WI38 (cell line): ENCODE results near the gene FAM76A.
"Not testable (repeated sequence)": the region's sequence is repeated elsewhere in the genome, so short reads cannot be mapped to it uniquely, and the experiment has no call there.

Source experiments
- H3K4me3 ChIP-seq: 2 replicates; pipeline ENCODE4 v1.5.1; 2011; ENCODE audit warnings: low read depth, mild to moderate bottlenecking, control low read depth, low read length
- TF ChIP-seq, protein P1 (sequence below): IDR thresholded peaks from 2 replicates; pipeline ENCODE4 v1.5.1; 2012; ENCODE audit warnings: low read depth, mild to moderate bottlenecking, control low read depth, low read length

Gene FAM76A

DNA sequence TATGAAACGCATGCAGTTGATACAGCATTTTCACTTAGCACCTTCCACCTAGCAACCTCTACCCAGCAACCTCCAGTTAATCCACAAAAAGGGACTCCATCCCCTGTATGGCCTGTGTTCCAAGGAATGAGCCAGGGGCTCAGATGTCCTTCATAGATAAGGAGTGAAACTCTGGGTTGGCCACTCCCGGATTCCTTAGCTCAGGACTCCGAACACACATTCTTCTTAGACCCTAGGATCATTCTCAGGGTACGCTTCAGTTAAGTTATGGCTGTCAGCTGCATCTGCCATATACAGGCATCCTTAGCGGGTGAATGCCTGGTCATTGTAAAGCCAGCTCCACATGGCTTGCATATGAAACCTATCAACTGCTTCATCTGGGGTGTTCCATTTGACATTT, 37.9 kb upstream of the FAM76A start:
- TF ChIP-seq, protein P1, sequence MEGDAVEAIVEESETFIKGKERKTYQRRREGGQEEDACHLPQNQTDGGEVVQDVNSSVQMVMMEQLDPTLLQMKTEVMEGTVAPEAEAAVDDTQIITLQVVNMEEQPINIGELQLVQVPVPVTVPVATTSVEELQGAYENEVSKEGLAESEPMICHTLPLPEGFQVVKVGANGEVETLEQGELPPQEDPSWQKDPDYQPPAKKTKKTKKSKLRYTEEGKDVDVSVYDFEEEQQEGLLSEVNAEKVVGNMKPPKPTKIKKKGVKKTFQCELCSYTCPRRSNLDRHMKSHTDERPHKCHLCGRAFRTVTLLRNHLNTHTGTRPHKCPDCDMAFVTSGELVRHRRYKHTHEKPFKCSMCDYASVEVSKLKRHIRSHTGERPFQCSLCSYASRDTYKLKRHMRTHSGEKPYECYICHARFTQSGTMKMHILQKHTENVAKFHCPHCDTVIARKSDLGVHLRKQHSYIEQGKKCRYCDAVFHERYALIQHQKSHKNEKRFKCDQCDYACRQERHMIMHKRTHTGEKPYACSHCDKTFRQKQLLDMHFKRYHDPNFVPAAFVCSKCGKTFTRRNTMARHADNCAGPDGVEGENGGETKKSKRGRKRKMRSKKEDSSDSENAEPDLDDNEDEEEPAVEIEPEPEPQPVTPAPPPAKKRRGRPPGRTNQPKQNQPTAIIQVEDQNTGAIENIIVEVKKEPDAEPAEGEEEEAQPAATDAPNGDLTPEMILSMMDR = no peak
- H3K4me3 ChIP-seq = no peak overlapping the region

DNA sequence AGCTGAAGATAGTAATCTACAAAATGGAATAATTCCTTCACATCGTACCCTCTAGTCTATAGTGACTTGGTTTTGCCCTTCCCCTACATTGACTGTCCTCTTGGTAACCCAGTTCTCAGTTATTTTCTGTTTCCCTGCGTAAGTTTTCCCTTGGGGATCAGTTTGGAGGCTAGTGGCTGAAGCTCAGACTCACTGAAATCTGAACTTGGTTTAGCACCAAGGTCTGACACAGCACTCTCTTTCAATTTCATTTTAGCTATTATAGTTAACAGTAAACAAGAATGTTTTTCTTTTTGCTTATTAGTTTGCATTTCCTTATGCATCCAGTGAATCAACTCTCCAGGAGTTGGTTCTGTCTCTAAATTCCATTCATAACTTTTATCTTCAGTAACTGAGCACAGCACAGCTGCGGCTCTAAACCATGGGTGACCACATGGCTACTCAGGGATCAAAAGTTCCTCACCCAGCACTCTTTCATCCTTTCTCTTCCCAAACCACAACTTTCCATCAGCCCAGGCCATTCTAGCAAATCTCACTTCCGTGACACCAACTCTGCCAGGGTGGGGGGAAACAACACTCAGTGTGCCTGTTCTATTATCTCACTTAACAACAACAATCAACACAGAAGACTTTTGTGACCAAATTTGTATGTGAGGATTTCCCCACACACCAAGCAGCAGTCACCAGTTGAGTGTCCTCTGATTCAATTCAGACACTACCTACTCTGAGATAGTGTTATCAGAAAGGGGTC, 36.2 kb upstream of the FAM76A start:
- TF ChIP-seq, protein P1 = no peak
- H3K4me3 ChIP-seq = no peak overlapping the region

DNA sequence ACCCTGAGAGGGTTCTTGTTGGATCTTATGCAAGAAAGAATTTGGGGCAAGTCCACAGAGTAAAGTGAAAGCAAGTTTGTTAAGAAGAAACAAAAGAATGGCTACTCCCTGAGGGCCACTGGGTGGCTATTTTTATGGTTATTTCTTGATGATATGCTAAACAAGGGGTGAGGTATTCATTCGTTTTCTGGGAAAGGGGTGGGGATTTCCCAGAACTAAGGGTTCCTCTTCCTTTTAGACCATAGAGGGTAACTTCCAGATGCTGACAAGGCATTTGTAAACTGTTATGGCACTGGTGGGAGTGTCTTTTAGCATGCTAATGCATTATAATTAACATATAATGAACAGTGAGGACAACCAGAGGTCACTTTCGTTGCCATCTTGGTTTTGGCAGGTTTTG, 35.6 kb upstream of the FAM76A start:
- TF ChIP-seq, protein P1 = no peak

DNA sequence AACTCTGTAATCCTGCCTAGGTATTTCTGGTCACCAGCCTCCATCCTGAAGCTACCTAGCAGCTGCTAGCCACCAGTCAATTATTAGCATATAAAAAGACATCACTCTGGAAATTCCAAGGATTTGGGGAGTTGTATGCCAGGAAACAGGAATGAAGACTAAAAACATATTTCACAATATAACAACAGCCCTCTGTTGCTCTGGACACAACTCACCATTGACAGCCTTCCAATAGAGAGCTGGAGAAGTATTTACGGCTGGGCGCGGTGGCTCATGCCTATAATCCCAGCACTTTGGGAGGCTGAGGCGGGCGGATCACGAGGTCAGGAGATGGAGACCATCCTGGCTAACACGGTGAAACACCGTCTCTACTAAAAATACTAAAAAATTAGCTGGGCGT, 28.9 kb upstream of the FAM76A start:
- H3K4me3 ChIP-seq = not testable (repeated sequence)

More for the DNA sequence above, 35.6 kb upstream of the FAM76A start:
- no peak overlapping the region for H3K4me3 ChIP-seq

DNA sequence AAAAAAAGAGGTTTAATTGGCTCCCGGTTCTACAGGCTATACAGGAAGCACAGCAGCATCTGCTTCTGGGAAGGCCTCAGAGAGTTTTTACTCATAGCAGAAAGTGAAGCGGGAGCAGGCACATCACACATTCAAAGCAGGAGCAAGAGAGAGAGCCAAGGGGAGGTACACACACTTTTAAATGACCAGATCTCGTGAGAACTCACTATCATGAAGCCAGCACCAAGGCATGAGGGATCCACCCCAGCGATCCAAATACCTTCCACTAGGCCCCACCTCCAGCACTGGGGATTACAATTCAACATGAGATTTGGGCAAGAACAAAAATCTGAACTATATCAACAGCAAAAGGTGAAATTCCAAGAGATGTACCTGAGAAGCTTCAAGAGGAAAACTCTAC, 20.8 kb upstream of the FAM76A start:
- H3K4me3 ChIP-seq = no peak overlapping the region
- TF ChIP-seq, protein P1 = no peak

DNA sequence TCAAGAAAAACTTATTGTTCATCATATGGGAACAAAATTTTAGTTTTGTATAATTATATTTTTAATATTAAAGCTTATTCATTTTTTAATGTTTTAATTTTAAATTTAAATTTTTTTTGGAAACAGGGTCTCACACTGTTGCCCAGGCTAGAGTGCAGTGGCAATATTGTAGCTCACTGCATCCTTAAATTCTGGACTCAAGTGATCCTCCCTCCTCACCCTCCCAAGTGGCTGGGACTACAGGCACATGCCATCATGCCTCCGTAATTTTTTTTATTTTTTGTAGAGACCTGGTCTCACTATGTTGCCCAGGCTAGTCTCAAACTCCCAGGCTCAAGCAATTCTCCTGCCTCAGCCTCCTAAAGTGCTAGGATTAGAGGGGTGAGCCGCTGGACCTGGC, 20.2 kb upstream of the FAM76A start:
- TF ChIP-seq, protein P1 = no peak

DNA sequence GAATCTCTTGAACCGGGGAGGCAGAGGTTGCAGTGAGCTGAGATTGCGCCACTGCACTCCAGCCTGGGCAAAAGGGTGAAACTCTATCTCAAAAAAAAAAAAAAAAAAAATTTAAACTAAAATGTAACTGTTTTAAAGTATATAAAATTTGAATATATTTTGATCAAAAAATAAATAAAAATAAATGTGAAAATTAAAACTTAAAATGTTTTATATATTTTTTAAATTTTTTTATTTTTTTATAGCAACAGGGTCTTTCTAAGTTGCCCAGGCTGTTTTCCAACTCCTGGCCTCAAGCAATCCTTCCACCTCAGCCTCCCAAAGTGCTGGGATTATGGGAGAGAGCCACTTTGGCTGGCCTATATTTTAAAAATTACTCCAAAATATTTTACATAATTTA, 15.2 kb upstream of the FAM76A start:
- no peak overlapping the region for H3K4me3 ChIP-seq
- TF ChIP-seq, protein P1 = no peak

More for the DNA sequence above, 20.2 kb upstream of the FAM76A start:
- H3K4me3 ChIP-seq = no peak overlapping the region
